SU-DHL-6 (cell line): ENCODE data around the gene TET2.

Experiments
- CTCF ChIP-seq: fragments of 200-600 bp; sonication (generic); IDR thresholded peaks from one replicate; pipeline ENCODE4 v1.5.1; 2017; ENCODE audit warnings: antibody characterized with exemption, mild to moderate bottlenecking, low read length, moderate library complexity; ENCODE audit not compliant: insufficient read depth, poor library complexity, severe bottlenecking
- EZH2phosphoT487 ChIP-seq: fragments of 200-600 bp; sonication (generic), shearing (Covaris generic); conservative IDR thresholded peaks from 2 replicates; pipeline ENCODE4 v1.6.1; 2018; ENCODE audit warnings: mild to moderate bottlenecking, antibody characterized with exemption, low read length, moderate library complexity, mixed read lengths

DNA sequence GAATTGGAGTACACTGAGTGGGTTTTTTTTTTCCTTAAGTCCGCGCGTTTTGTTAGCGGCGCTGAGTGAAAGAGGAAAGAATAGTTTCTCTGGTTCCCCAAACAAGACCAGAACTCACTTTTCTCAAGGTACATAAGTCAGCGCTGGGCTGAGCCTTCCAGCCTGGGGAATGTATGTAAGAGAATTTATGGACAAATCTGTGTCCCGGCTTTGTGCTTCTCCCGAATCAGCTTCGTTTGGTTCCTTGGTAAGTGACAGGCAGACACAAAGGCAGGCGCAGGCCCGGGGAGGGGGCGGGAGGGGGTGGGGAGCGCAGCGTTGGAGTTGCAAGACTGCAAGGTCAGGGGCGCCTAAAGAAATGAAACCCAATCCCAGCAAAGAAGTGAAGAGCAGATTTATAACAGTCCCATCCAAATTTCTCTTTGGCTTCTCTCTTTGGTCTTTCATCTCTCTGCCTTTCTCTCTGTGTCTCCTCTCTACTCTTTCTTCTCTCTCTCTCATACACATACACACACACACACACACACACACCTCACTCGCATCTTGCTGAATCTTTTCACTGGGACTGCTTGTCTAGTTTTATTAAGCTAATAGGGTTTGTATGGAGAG lies 981 bp downstream of the TET2 start:
- TF ChIP-seq CTCF = no peak
- no peak for TF ChIP-seq EZH2phosphoT487
